HTR-8/SVneo (cell line): ENCODE results near the gene BLVRA.

ENCODE experiments used
- DNase-seq: peaks from one replicate; pipeline ENCODE4 v3.0.0; 2011; ENCODE audit warnings: low spot score, mixed read lengths; ENCODE audit not compliant: insufficient read length
- FAIRE-seq: peaks from 2 replicates; lab custom pipeline; 2011; peaks lifted over from hg19 to GRCh38; lab: Jason Lieb, UNC

BLVRA gene

DNA sequence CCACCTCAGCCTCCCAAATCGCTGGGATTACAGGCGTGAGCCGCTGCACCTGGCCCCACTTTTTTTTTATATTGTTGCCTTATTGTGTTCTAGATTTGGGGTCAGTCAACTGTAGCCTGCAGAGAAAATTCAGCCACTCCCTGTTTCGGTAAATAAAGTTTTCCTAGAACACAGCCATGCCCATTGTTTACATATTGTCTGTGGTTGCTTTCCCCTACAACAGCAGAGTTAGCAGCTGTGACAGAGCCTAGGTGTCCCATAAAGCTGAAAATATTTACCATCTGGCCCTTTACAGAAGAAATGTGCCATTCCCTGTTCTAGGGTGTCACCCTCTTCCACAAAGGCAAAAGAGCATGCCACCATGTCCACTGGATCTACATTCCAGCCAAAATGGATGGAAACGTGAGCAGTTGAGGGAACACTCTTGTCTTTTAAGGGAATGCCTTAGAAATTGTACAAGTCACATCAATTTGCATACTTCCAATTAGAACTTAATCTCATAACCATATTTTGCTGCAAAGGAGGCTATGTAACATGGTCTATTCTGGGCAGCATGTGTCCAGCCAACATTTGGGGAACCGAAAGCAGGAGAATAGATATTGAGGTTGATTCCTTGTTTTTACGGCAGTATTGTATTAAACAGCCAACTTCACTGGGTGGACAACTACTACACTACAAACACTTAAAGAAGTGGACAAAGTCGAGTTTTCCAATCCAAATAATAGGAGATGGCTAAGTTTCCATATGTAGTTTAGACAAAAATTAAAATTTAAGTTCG, 11.0 kb upstream of the BLVRA start:
- no peak for DNase-seq

DNA sequence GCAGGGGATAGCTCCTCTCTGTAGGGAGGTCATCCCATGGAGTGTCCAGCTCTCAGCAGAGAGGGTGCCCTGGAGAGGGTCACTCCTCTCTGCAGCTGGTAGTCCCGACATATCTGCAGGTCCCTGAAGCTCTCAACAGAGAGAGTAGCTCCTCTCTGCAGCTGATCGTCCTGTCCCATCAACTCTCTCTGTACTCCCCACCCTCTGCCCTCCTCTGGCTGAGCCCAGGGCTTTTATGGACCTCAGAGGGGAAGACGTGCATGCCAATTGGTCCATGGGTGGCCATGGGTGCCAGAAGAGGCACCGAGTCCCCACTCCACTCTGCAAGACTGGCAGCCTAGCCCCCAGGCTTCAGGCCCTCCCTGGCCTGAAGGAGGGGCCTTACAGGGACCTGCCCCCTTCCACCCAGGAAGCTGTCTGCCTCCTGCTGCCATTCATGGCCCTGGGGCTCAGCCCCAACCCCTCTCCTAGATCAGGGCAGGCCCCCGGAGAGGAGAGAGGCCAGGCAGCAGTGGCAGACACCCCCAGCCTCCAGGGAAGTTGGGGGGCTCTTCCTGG, 9.0 kb upstream of the BLVRA start:
- DNase-seq (no peak), FAIRE-seq (no peak)

More for the DNA sequence above, 11.0 kb upstream of the BLVRA start:
- no peak for FAIRE-seq

DNA sequence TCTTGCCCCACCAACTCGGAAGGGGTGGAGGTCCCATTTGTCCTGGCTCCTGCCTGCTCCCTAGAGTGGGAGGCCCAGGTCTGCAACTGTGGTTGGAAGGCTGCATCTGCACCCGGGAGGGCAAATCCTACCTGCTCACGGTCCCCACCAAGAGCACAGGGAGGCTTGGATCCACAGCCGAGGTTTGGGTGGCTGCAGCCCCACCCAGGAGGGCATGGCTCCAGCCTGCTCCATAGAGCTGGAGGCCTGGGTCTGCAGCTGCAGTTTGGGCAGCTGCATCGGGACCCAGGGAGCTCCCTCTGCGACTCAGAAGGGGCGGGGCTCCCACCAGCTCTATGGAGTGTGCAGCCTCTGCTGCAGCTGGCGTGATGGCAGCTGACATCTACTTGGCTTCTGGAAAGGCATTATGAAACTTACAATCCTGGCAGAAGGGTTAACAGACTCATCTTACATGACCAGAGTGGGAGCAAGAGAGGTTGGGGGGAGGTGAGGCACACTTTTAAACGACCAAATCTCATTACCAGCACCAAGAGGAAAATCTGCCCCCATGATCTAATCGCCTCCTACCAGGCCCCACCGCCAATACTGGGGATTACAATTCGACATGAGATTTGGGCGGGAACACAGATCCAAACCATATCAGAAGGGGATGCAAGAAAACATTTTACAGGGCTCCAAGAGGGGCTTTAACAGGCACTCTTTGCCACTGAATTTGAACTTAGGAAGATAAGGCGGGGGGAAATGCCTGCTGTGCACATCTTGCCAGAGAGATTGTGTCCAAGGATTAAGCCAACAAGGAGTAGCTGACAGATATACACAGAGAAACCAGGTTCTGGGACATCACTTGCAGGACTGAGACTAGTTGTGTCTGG, 8.2 kb upstream of the BLVRA start:
- FAIRE-seq, result no peak
- no peak for DNase-seq

DNA sequence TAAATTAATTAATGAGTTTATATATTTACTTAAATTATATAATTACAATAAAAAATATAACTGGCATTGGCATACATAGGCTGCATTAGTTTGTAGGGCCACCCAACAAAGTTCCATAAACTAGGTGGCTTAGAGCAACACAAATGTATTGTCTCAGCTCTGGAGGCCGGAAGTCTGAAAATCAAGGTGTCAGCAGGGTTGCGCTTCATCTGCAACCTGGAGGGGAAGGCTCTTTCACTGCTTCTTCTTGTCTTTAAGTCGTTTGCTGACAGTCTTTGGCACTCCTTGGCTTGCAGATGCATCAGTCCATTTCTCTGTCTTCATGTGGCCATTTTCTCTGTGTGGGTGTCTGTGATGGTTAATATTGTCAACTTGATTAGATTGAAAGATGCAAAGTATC, 6.1 kb upstream of the BLVRA start:
- no peak for FAIRE-seq
- no peak for DNase-seq

DNA sequence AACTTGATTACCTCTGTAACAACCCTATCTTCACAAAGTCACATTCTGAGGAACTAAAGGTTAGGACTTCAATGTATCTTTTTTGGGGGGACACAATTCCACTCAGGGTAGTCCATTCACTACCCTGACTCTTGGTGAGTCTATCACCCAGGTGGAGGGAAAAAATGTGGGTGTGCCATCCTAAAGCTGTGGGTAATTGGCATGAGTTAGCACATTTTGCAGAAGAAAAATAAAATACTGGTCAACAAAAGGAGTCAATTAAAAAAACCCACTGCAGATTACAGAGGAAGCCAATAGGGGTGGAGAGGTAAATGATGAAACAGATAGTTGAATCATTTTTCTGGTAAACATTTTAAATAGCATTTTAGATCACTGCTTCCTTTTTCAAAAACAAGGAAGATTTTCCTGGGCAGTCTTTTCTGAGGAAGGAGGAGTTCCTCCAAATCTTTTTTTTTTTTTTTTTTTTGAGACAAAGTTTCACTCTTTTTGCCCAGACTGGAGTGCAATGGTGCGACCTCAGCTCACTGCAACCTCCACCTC, 5.1 kb upstream of the BLVRA start:
- no peak for FAIRE-seq
- DNase-seq, result no peak

DNA sequence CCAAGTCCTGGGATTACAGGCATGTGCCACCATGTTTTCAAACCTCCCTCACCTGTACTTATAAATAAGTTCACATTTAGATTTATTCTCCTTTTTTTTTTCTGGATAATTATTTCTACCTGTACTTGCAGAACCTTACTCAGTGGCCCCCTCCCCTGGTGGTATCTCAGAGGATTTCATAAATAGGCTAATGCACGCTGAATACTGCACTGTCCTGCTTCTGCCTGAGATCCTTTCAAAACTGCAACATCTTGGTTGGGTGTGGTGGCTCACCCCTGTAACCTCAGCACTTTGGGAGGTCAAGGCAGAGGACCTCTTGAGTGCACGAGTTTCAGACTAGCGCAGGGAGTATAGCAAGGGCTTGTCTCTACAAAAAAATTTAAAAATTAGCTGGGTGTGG, 4.6 kb upstream of the BLVRA start:
- no peak for DNase-seq
- FAIRE-seq, result no peak

DNA sequence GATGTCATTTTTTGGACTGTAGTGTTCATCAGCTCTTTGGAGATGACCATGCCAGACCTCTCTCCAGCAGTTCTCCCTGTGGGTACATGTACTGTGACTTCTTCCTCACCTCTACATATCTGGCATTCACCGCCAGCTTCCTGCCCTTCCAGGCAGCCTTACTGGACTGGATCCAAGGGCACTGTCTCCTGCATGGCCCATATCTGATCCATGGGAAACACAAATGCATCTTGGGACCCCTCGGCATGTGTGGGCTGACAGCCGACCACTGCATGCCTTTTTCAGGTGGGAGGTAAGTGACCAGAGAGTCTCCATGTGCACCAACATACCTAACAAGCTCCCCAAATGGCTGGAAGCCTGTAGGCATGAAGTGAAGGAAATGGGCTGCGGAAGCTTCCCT, 3.9 kb upstream of the BLVRA start:
- no peak for DNase-seq
- FAIRE-seq, result no peak

DNA sequence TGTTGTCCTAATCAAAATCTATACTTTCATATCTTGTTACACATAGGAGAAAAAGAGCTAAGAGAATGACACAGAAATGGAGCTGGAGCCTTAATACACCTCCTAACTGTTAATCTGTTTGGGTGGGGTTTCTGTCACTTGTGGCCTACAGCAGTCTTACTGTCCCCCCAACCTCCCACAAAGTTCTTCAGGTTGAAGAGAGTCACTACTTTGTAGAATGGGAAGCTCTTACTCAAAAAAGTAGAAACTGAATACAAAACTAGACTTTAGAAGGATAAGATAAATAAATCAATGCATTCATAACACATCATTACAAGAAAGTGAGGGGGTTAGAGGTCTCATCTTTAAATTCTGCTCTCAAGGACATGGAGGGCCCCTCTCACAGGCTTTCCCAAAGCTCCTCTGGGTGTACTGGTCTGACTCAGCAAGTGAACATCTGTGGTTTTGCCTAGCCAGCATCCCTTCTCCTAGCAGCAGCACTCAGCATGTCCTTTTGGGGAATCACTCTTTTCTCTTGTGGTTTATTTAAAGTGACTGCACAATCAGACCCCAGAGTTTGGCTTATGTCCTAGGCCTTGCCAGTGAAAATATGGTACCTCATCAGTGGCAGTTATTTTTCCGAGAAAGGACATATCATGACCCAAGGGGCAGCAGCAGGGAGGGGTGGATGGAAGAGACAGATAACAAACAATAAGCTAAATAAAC, 2.0 kb upstream of the BLVRA start:
- FAIRE-seq, result no peak
- DNase-seq, result peak; percentile 48

DNA sequence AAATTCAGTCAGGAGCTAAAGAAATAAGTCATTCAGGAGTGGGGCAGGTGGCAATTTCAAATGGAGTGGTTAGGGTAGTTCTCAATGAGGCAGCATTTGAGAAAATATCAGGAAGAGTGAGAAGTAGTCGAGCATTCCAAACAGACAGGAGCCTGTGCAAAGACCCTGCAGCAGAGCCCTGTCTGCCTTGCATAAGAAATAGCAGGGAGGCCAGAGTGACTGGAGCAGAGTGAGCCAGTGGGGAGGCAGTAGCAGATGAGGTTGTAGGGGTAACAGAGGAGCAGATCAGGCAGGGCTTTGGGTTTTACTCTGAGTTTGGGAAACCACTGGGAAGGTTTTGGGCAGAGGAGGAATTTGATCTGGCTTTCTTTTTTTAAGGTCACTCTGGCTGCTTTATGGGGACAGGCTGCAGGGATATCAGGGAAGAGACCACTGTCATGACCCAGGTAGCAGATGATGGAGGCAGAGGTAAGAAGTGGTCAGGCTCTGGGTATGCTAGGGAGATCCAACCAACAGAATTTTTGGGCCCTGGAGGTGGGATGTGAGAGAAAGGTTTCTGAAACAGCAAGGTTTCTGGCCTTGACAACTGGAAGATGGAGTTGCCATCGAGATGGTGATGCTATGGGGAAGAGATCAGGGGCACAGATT, 1.3 kb upstream of the BLVRA start:
- FAIRE-seq, result no peak
- no peak for DNase-seq

DNA sequence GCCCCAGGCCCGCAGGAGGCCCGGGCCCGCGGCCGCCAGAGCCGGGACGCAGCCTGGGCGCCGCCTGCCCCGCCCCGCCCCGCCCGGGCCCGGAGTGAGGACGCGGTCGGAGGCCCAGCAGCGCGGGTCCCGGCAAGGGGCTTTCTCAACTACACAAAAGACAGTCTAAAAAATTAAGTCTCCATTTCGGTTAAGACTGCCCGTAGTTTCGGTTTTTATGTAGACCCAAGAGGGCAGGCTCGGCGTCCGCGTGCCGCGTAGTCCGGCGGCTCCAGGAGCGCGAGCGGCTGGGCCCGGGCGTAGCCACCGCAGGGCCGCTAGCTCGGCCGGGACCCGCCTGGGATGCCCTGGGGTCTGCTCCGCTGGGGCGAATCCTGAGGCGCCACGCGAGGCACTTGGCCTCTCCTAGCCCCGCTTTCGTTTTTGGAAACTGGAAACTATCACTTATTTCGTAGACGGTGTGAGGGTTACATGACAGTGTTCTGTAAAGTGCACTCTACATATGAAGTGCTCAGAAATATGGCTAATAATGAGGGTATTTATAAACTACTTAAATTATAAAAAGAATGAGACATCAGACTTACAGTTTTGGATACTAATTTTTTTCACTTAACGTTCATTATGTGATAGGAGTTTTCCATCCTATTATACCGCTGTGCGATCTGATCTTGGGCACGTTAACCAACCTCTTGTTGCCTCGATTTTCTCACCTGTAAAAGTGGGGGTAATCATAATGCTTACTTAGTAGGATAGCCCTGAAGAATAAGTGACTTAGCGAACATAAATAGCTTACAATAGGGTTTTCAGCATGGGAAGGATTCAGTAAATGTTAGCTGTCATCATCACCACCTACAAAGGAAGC, 573 bp downstream of the BLVRA start:
- DNase-seq, result peak; percentile 50

DNA sequence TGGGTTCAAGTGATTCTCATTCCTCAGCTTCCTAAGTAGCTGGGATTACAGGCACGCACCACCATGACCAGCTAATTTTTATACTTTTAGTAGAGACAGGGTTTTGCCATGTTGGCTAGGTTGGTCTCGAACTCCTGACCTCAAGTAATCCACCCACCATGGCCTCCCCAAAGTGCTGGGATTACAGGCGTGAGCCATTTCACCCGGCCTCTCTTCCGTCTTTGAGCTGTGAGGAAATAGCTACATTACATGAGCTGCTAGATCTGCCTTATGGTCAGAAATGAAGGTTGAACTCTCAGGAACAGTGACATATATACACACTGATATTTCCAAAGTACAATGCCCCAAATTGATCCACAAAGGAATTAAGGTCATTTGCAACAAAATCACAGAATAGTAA, 2.4 kb downstream of the BLVRA start:
- no peak for FAIRE-seq
- DNase-seq, result no peak

More for the DNA sequence above, 573 bp downstream of the BLVRA start:
- no peak for FAIRE-seq

DNA sequence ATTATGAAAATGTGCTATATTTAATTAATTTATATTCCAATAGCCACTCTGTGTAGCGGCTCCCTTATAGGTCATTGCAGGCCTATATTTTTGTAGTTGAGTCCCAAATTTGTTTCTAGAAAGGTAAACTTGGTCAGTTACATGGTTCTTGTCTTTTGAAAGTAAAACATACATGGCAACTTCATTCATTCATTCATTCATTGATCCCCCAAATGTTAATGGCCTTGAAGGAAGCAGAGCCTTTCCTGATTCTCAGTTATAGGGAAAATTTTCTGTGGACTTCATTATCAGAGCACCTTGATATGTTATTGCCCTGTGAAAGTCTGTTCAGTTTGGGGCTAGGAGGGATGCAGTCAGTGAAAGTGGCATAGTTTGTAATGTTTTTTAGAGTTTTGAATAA, 2.9 kb downstream of the BLVRA start:
- DNase-seq, result no peak
- FAIRE-seq, result no peak

DNA sequence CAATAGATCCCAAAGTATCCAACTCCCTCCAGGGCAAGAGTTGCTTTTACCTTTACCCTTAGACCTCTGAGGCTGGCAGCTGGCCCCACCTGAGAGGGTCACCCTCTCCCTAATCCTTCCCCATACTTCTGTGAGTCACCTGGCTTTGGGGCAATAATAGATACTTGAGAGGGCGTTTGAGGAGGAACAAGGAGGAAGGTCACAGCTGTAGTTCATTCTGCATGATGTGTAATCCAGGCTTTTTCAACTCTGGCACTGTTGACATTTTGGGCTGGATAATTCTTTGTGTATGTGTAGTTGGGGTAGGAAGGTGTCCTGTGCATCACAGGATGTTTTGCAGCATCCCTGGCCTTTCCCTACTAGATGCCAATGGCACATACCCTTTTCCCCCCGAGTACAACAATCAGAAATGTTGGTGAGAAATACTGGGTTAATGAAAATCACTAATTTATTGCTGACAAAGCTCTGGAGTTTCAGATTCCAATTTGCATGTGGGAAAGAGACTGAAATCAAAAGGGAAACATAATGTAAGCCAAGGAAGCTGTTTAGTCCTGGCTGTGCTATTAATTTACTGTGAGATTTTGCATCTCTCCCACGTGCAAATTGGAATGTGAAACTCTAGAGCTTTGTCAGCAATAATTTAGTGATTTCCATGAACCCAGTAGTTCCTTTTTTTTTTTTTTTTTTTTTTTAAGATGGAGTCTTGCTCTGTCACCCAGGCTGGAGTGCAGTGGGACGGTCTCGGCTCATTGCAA, 3.6 kb downstream of the BLVRA start:
- DNase-seq, result no peak
- FAIRE-seq, result no peak

DNA sequence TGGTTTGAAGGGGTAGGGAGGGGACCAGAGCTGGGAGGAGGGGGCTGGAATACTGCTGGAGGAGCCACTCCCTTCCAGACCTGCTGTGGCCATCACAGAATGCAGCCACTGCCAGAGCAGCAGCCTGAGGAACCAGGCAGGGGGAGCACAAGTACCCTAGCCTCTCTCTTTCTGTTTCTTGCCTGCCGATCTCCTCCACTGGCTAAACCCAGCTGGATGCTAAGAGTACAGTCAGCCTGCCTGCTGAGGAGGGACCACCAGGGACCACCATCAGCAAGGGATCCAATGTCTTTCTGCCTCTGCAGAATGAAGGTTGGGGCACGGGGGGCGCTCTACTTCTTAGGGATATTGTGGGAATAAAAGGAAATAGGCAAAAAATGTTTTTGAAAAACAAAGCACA, 4.7 kb downstream of the BLVRA start:
- DNase-seq (no peak), FAIRE-seq (no peak)

DNA sequence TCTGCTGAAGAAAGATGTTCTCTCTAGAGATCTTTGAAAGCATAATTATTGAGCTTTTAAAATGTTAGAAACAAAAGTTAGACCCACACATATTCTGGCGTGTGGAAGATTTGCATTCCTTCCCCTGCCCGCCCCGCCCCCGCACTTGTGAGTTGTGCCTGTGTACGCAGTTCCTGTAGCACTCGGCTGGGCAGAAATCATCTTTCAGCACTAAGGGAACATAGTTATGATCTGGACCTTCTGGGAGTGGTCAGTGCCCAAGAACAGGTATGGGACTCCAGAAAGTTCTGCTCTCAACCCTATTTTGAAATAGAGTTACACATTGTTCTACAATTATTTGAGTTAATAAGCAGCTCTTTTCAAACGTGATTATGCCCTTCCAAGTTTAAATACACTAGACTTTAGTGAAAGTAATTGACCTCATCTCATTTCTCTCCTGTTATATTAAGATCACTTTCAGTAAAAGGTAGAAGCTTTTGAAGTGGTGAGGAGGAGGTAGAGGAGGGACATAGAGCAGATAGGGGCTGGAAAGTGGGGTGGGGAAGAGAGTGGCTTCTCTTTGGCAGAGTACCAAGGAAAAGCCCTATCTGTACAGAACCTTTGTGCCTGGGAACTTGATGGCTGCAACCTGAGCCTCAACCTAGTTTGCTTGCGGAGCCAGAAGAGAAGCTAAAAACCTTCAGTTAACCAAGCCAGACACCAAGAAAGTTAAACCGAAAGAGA, 5.7 kb downstream of the BLVRA start:
- DNase-seq (no peak), FAIRE-seq (no peak)

DNA sequence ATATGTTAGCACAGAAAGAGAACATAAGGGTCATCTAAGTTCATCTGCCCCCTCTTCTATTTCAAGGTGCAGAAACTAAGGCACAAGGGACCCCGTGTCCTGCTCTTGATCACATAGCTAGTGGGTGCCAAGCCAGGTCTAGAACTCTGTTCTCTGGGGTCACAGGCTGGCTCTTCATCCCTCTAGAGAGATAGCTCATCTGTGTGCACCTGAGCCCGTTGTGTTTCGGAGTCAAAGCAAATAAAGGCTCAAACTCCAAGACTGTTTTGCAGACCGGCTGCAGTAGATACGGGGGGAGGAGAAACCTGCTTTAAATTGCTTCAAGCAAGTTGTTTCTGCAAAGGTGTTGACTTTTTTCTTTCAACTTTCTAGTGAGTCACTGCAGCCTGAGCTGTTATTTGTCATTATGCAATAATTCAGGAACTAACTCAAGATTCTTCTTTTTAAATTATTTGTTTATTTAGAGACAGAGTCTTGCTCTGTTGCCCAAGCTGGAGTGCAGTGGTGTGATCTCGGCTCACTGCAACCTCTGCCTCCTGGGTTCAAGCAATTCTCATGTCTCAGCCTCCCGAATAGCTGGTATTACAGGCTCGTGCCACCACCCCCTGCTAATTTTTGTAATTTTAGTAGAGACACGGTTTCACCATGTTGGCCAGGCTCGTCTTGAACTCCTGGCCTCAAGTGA, 6.5 kb downstream of the BLVRA start:
- FAIRE-seq (no peak), DNase-seq (no peak)

DNA sequence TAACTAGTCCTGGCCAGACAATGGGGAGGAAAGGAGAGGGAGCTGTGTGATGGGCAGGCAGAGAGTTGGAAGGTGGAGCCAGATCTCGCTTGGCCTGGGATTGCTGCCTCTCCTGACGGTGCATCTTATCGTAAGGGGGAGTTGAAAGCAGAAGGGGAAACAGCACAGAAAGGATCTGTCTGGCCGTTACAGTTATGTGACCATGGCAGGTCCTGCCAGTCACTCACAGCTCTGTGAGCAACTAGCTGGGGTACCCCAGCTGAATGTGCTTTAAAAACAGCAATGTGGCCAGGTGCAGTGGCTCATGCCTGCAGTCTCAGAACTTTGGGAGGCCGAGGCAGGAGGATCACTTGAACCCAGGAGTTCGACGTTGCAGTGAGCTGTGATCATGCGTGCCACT, 8.1 kb downstream of the BLVRA start:
- no peak for FAIRE-seq
- DNase-seq, result no peak
